GM12875 (cell line): ENCODE measurements around the gene SGSH.

ENCODE experiments used
- H3K4me3 ChIP-seq: one replicate; pipeline ENCODE4 v1.5.1; 2011; ENCODE audit warnings: low read depth, low read length, control low read depth
- CTCF ChIP-seq: IDR thresholded peaks from 2 replicates; pipeline ENCODE4 v1.5.1; 2011; ENCODE audit warnings: low read depth, mild to moderate bottlenecking, control low read depth, inconsistent platforms, low read length, moderate library complexity, borderline replicate concordance; ENCODE audit not compliant: insufficient read depth

The SGSH gene

GRCh38 chr17:80236911-80237310, 16.8 kb upstream of the SGSH start:
- no peak for TF ChIP-seq CTCF
- no peak overlapping the region for H3K4me3 ChIP-seq

GRCh38 chr17:80233202-80233601, 13.1 kb upstream of the SGSH start:
- TF ChIP-seq CTCF, result no peak
- no peak overlapping the region for H3K4me3 ChIP-seq

- no peak overlapping the region for H3K4me3 ChIP-seq
- no peak for TF ChIP-seq CTCF
These were observed 12.3 kb upstream of the SGSH start for GRCh38 chr17:80232438-80232837.

- TF ChIP-seq CTCF, result no peak
- H3K4me3 ChIP-seq, result no peak overlapping the region
These were observed 8.9 kb upstream of the SGSH start for GRCh38 chr17:80229011-80229410.

GRCh38 chr17:80228477-80228876, 8.3 kb upstream of the SGSH start:
- TF ChIP-seq CTCF, result no peak

GRCh38 chr17:80227666-80228065, 7.5 kb upstream of the SGSH start:
- TF ChIP-seq CTCF, result no peak
- H3K4me3 ChIP-seq, result no peak overlapping the region

More at GRCh38 chr17:80228477-80228876, 8.3 kb upstream of the SGSH start:
- H3K4me3 ChIP-seq, result no peak overlapping the region

- TF ChIP-seq CTCF, result no peak
- H3K4me3 ChIP-seq, result no peak overlapping the region
These were observed 7.0 kb upstream of the SGSH start for GRCh38 chr17:80227156-80227555.
